SU-DHL-6 (cell line): ENCODE data around the gene ZNF664.

Experiments used
- CTCF ChIP-seq: fragments of 200-600 bp; sonication (generic); IDR thresholded peaks from one replicate; pipeline ENCODE4 v1.5.1; 2017; ENCODE audit warnings: antibody characterized with exemption, mild to moderate bottlenecking, low read length, moderate library complexity; ENCODE audit not compliant: insufficient read depth, poor library complexity, severe bottlenecking
- EZH2phosphoT487 ChIP-seq: fragments of 200-600 bp; sonication (generic), shearing (Covaris generic); conservative IDR thresholded peaks from 2 replicates; pipeline ENCODE4 v1.6.1; 2018; ENCODE audit warnings: mild to moderate bottlenecking, antibody characterized with exemption, low read length, moderate library complexity, mixed read lengths

GRCh38 chr12:123945287-123946151, 27.5 kb upstream of the ZNF664 start:
- no peak for TF ChIP-seq EZH2phosphoT487
- TF ChIP-seq CTCF, result no peak
